Gastroesophageal sphincter (tissue), 3 donors: ENCODE data around the gene TMBIM1.

Experiments used
- CTCF ChIP-seq, 4 experiments: fragments of 200-600 bp in 2 of 4; fragments of 450-650 bp in 2 of 4; sonication (generic) in 1 of 4; IDR thresholded peaks; one replicate each; pipeline ENCODE4 v1.5.1; 2017 to 2019; ENCODE audit warnings: antibody characterized with exemption in 4 of 4, mild to moderate bottlenecking in 2 of 4, moderate library complexity in 2 of 4
- POLR2A ChIP-seq, 2 donors: fragments of 450-650 bp; IDR thresholded peaks; one replicate each; pipeline ENCODE4 v1.6.1; 2017; ENCODE audit warnings: antibody characterized with exemption in 2 of 2, mild to moderate bottlenecking in 2 of 2, moderate library complexity in 1 of 2
- POLR2AphosphoS5 ChIP-seq: sonication (generic); formaldehyde crosslinking; IDR thresholded peaks from one replicate; pipeline ENCODE4 v1.6.1; 2017; ENCODE audit warnings: antibody characterized with exemption

GRCh38 chr2:218286570-218287459 is 5.5 kb downstream of the TMBIM1 start:
- TF ChIP-seq CTCF (IDR thresholded peaks at IDR 0.05) (no peak), POLR2AphosphoS5 (peak; percentile 94), POLR2A (IDR thresholded peaks at IDR 0.05) (peak; percentile 7 to 25)
